ENCODE results near the gene MYT1.

GRCh38 chr20:64260239-64260638, 96.0 kb downstream of the MYT1 start:
- TF ChIP-seq TEAD4 (IDR thresholded peaks at IDR 0.05; ENCODE audit: borderline replicate concordance, insufficient read depth) (no peak), REST (IDR thresholded peaks at IDR 0.05; ENCODE audit: low read depth, low read length) (no peak), POLR2AphosphoS5 (IDR thresholded peaks at IDR 0.05; ENCODE audit: low read depth, low read length) (no peak), MAX (IDR thresholded peaks at IDR 0.05; ENCODE audit: low read depth) (no peak), GATA2 (CRISPR knock-in tag; IDR thresholded peaks at IDR 0.05) (no peak), TAF1 (IDR thresholded peaks at IDR 0.05; ENCODE audit: borderline replicate concordance, low read depth, low read length) (no peak), SMC3 (IDR thresholded peaks at IDR 0.05; ENCODE audit: low read depth, low read length) (no peak), NFIC (IDR thresholded peaks at IDR 0.05; ENCODE audit: borderline replicate concordance) (no peak), YY1 (IDR thresholded peaks at IDR 0.05; ENCODE audit: low read depth) (no peak), CTCF (IDR thresholded peaks at IDR 0.05) (no peak)
